GM12878 (cell line): ENCODE results near the gene DENND1A. TPM values are rescaled to one million over a fixed set of nuclear protein-coding genes. Genes with fewer than 3 reads are reported as not detected.

Experiments used
- ATAC-seq: fragments of 200-7000 bp; cut with Tn5 transposase; 3 replicates; pipeline ENCODE4 v1.9.1; 2020; ENCODE audit warnings: mild to moderate bottlenecking, moderate library complexity
- BruUV-seq: library from RNA; stranded (reverse); fragments of 400-500 nt; replicated peaks from 2 replicates; lab custom pipeline; 2021; lab: Mats Ljungman, UMichigan
- CTCF ChIA-PET: fragments of 300-600 bp; sonication (Branson Sonifier 250); formaldehyde crosslinking; extraction: SDS; loops from one replicate; lab custom pipeline; 2021; ENCODE audit warnings: inconsistent platforms; lab: Yijun Ruan, JAX
- POLR2A ChIA-PET: fragments of 350-600 bp; formaldehyde crosslinking; extraction: SDS; loops from one replicate; lab custom pipeline; 2021; ENCODE audit warnings: inconsistent platforms; lab: Charles Lee
- RAD21 ChIA-PET: fragments of 300-600 bp; sonication (Branson Sonifier 250); formaldehyde crosslinking; loops from one replicate; lab custom pipeline; 2023; ENCODE audit warnings: antibody characterized with exemption; ENCODE audit not compliant: unreplicated experiment; lab: Charles Lee
- SMC1A ChIA-PET: fragments of 300-600 bp; sonication (Branson Sonifier 250); formaldehyde crosslinking; loops from one replicate; lab custom pipeline; 2023; ENCODE audit not compliant: unreplicated experiment, uncharacterized antibody; lab: Charles Lee
- DNase-seq: peaks from one replicate; pipeline ENCODE4 v3.0.0-alpha.2; 2011; ENCODE audit warnings: low read depth, low spot score
- FAIRE-seq: peaks from 3 replicates; lab custom pipeline; 2011; peaks lifted over from hg19 to GRCh38; lab: Jason Lieb, UNC
- H2AFZ ChIP-seq: 2 replicates; pipeline ENCODE4 v1.6.0; 2011; ENCODE audit warnings: low read depth, low read length, control low read depth; ENCODE audit not compliant: control insufficient read depth
- H3K27ac ChIP-seq: 2 replicates; pipeline ENCODE4 v1.5.1; 2011; ENCODE audit warnings: control low read depth; ENCODE audit not compliant: control insufficient read depth, insufficient read depth
- H3K27me3 ChIP-seq, 2 experiments: replicated peaks in 1 of 2; 2 replicates each; pipeline versions ENCODE4 v1.6.0 to v1.6.1; 2011; ENCODE audit warnings: low read length in 1 of 2; ENCODE audit not compliant: control insufficient read depth in 2 of 2, insufficient read depth in 2 of 2
- H3K36me3 ChIP-seq, 2 experiments: 2 replicates each; pipeline ENCODE4 v1.5.1; 2011; ENCODE audit warnings: low read length in 1 of 2; ENCODE audit not compliant: control insufficient read depth in 2 of 2, insufficient read depth in 2 of 2
- H3K4me1 ChIP-seq: 2 replicates; pipeline ENCODE4 v1.6.1; 2011; ENCODE audit warnings: mild to moderate bottlenecking, low read length, moderate library complexity, mixed read lengths; ENCODE audit not compliant: control insufficient read depth, insufficient read depth
- H3K4me2 ChIP-seq: 2 replicates; pipeline ENCODE4 v1.6.0; 2011; ENCODE audit warnings: control low read depth; ENCODE audit not compliant: control insufficient read depth, insufficient read depth
- H3K4me3 ChIP-seq: fragments of 200-600 bp; sonication (generic); 2 replicates; pipeline ENCODE4 v1.5.1; 2016
- H3K79me2 ChIP-seq: 2 replicates; pipeline ENCODE4 v1.6.0; 2011; ENCODE audit warnings: low read length; ENCODE audit not compliant: control insufficient read depth, insufficient read depth
- H3K9ac ChIP-seq: 2 replicates; pipeline ENCODE4 v1.8.0; 2011; ENCODE audit warnings: low read length, control low read depth, mixed read lengths; ENCODE audit not compliant: control insufficient read depth, insufficient read depth
- H3K9me3 ChIP-seq: replicated peaks from 3 replicates; pipeline ENCODE4 v1.5.1; 2011; ENCODE audit warnings: mild to moderate bottlenecking, low read length; ENCODE audit not compliant: control insufficient read depth, insufficient read depth
- H4K20me1 ChIP-seq: 2 replicates; pipeline ENCODE4 v1.6.0; 2011; ENCODE audit not compliant: control insufficient read depth, insufficient read depth
- MYC ChIP-seq: IDR thresholded peaks from 2 replicates; pipeline ENCODE4 v1.6.1; 2011; ENCODE audit warnings: mild to moderate bottlenecking, low read length, moderate library complexity, inconsistent platforms; ENCODE audit not compliant: insufficient read depth, insufficient replicate concordance, insufficient read length, severe bottlenecking
- NFIC ChIP-seq: IDR thresholded peaks from 2 replicates; pipeline ENCODE4 v1.6.1; 2012; ENCODE audit warnings: low read depth, mild to moderate bottlenecking, inconsistent platforms, low read length, moderate library complexity
- SIX5 ChIP-seq: IDR thresholded peaks from 2 replicates; pipeline ENCODE4 v1.6.1; 2011; ENCODE audit warnings: mild to moderate bottlenecking, low read depth, low read length, moderate library complexity; ENCODE audit not compliant: severe bottlenecking
- STAT1 ChIP-seq: fragments of 450-650 bp; conservative IDR thresholded peaks from 2 replicates; pipeline ENCODE4 v1.6.1; 2014; ENCODE audit warnings: antibody characterized with exemption, mild to moderate bottlenecking
- ZNF687 ChIP-seq: fragments of 450-650 bp; IDR thresholded peaks from 2 replicates; pipeline ENCODE4 v1.6.1; 2017; ENCODE audit warnings: mild to moderate bottlenecking, moderate library complexity
- WGBS: methylation state at CpG from one replicate; pipeline ENCODE4 v1.1.6; 2016; ENCODE audit warnings: low lambda C conversion rate; ENCODE audit not compliant: insufficient replicate concordance, insufficient coverage; ENCODE audit errors: missing lambda C conversion rate; 5-methylcytosine and 5-hydroxymethylcytosine counted together
- in situ Hi-C: fragments of 300-500 bp; cut with MboI; formaldehyde crosslinking; loops from 9 replicates; pipeline ENCODE4 v1.14.3; 2018; ENCODE audit warnings: mixed read lengths
- intact Hi-C: fragments of 100-400 bp; cut with micrococcal nuclease; formaldehyde crosslinking; loops from one replicate; pipeline ENCODE4 v1.14.2; 2022; ENCODE audit not compliant: unreplicated experiment
- polyA plus RNA-seq, 11 experiments: library from polyadenylated mRNA; depleted of rRNA in 4 of 11; unstranded in 6 of 11; stranded (reverse) in 5 of 11; fragments of >200 nt; fragmentation: Nextera tagmentation in 4 of 11; fragmentation: Illumina TruSeq in 1 of 11; extraction: Ambion mirVana in 4 of 11; extraction: Trizol in 1 of 11; gene quantifications; 1 replicate in 1 of 11; 2 replicates in 10 of 11; pipeline versions ENCODE4 v1.2.1 to v1.2.3, GENCODE V29; 2011 to 2016; ENCODE audit warnings: inconsistent platforms in 2 of 11, missing spikeins in 2 of 11, low read depth in 1 of 11
- total RNA-seq, 4 experiments: library from RNA; depleted of rRNA in 3 of 4; stranded (reverse); fragments of >200 nt in 3 of 4; fragmentation: Illumina TruSeq in 1 of 4; extraction: Trizol in 1 of 4; gene quantifications; 2 replicates each; pipeline versions ENCODE4 v1.2.1 to v1.2.3, GENCODE V29; 2013 to 2021

Gene DENND1A
- total and polyA plus RNA-seq, 10 of the 15 experiments (the other 5 are each of a cell fraction or from before 2014, with no cell fraction given): 14.1 to 48.6 (median 35.2) TPM

- CTCF ChIA-PET: interaction anchor here (0.9 kb wide), 1 partner anchor 15 kb away, joined by 5 read pairs; no protein-coding TSS in a partner anchor
- Histone ChIP-seq H3K4me2 (no peak overlapping the region), H4K20me1 (no peaks in the 10 kb centered on the region), H2AFZ (no peak overlapping the region), H3K79me2 (no peaks in the 10 kb centered on the region), H3K4me3 (no peak overlapping the region), H3K27ac (no peak overlapping the region), H3K4me1 (no peaks in the 10 kb centered on the region), H3K36me3 (no peaks in the 10 kb centered on the region), H3K9ac (no peak overlapping the region), H3K27me3 (peaks cover 0 to 5% of the 10 kb centered on the region in 2 experiments; a peak in 2 of 4 replicates), H3K9me3 (no peaks in the 10 kb centered on the region)
- POLR2A ChIA-PET: no interaction called here
- in situ Hi-C loops (no loop called here), intact Hi-C loops (no loop called here)
- WGBS: 20% methylated on average over 6 of the region's 6 CpGs
- DNase-seq (no peak), FAIRE-seq (no peak), ATAC-seq (no peak)
- BruUV-seq: no TSS peak
- RAD21 ChIA-PET: no interaction called here
- SMC1A ChIA-PET: no interaction called here
- TF ChIP-seq MYC: no peak
- no peak for TF ChIP-seq NFIC
- no peak for TF ChIP-seq ZNF687
- no peak for TF ChIP-seq SIX5
- no peak for TF ChIP-seq STAT1
These were observed 561.3 kb downstream of the DENND1A start for GRCh38 chr9:123368536-123369153.
